ENCODE data around the gene DUSP2.

Gene DUSP2

DNA sequence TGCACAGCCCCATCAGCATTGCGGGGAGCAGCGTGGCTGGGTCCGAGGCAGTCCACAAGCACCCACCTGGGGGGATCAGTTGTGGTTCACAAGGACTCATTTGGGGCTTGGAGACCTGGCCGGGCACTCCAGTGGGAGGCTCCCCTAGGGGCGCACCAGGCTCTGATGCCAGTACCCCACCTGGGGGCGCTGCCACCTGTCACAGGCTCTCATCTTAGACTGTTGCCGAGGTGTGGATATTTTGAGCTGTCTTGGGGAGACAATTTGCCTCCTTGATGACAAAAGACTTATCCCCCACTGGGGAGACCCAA lies 31.9 kb downstream of the DUSP2 start:
- no peak for DNase-seq

DNA sequence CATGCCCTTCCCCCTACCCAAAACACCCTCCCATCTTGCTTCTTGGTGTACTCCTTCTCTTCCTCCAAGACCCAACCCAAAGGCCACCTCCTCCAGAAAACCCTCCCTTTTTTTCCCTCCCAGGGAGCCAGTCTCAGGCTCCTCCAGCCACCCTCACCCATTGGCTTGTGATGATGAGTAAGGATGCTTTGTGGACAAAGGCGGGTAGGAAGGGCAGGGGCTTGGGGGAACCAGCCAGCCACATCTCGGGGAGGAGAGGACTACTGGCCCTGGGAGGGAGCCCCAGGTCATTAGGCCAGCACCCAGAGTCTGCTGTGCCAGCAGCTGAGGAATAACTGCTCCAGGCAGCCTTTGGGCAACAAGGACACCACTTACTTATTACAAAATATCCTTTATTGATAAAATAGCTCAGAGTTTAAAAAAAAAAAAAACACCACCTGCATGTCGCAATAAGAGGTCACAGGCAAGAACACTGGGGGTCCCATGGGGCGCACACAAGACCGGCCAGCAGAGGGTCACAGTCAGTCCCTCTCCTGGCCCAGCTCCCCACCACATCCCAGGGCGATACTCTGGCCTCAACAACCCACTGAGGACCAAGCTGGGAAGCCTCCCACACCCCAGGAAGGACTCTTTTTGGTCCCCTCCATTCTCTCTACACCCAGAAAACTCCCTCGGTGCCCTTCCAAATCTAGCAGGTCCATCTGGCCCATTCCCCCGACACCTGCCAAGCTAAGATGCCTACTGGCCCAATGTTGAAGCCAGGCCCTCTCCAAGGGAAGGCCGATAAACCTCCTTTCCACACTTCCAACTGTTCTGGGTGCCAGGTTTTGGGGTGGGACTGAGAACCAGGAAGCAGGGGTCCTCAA lies 32.5 kb downstream of the DUSP2 start:
- DNase-seq, result no peak

DNA sequence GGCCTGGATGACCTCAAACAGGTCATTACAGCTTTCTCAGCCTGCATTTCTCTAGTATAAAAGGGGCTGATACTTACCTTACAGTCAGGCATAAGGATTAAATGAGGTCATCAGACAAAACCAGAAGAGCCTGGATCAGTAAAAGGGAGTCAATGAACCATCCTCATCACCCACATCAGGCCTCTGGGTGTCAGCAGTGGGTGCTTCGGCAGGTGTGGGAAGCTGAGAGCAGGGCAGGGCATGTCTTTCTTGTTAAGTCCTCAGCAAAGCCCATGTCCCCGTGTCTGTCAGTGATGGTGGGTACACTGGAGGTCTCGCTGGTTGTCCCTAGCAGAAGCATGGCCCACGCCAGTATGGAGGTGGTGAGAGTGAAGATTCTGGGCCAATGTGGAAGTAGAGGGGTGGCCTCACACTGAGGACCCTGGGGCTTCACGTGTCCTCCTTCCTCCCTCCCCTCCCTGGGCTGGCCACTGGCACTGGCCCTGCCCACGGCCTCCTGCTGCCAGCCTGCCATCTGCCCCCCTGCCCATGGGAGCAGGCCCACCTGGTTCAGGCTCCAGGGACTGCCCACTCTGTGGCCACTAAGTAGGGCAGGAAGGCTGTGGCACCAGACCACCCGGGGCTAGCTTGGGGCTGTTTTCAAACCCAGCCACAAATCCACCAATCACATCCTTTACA lies 33.3 kb downstream of the DUSP2 start:
- no peak for DNase-seq

DNA sequence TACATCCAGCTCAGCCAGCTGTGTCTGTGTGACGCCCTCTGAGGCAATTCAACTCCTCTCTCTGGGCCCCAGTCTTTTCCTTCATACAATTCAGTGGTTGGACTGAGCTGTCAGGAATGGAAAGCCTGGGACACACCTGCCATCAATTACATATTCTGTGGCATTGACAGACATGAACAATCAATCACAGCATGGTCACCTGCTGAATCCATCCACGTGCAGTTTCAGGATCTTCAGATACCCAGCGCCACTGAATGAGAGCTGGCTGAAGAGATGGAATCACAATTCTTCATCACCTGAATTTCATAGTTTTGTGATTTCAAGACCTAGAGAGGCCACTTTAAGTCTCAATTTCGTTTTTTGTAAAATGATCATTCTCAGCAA lies 34.0 kb downstream of the DUSP2 start:
- DNase-seq, result no peak

DNA sequence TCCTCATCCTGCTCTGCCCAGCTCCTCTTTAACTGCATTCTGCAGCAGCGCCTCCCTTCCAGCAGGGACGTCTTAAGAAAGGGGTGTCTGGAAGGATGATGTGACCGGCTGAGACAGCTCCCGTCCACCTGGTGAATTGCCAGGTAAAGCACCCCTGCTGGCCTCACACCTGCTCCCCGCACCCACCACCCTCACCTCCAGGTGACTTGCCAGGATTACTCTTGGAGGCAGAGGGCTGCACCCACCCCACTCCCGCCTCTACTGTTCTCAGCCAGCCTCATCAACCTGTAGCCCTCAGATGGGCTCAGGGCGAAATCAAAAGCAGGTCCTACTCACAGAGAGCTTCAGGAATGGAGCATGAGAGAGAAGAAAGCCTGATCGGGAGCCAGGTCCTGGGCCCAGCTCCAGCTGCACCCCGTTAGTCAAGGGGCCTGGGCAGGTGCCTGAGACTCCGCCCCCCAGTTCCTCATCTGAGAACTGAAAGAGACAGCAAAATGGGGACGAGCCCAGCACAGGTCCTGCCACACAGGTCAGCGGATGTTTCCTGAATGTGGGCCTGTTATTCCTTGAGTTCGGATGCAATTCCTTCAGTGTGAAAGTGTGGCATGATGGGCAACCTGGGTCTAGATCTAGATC lies 34.5 kb downstream of the DUSP2 start:
- DNase-seq, result no peak

DNA sequence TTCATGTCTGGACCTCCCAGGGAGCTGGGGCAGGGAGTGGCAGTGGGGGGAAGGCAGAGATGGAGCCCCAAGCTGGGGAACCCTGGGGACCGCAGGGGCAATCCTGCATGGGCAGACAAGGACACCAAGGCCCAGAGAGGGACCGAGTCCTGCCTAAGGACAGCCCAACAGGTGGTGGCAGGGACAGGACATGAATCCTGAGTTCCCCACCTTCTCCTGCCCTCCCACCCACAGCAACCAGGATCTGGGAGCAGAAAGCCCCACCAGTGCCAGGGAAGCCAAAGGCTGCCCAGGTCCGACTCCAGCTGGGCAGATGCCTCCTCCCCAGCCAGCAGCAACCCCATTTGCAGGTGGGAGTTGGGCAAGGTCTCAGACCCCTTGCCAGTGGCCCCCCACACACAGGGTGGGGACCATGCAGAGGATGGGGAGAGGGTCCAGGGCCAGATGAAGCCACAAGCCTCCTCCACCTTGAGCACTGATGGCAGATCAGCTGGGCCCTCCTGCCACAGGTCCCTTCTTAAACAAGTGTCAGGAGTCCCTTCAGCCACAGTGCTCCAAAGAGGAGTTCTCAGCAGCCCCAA lies 35.2 kb downstream of the DUSP2 start:
- DNase-seq, result no peak

DNA sequence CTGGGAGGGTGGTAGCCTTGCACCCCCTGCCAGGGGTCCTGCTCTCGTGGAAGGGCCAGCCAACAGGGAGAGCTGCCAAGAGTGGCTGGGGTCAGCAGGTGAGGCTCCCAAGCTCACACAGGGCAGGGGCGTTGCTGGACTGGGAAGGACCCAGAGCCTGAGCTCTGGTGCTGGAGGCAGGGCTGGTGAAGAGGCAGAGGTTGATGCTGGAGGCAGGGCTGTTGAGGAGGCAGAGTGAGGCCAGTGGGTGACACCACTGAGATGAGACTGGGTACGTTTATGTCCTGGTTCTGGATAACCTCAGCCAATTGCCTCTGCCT lies 35.9 kb downstream of the DUSP2 start:
- DNase-seq, result no peak

DNA sequence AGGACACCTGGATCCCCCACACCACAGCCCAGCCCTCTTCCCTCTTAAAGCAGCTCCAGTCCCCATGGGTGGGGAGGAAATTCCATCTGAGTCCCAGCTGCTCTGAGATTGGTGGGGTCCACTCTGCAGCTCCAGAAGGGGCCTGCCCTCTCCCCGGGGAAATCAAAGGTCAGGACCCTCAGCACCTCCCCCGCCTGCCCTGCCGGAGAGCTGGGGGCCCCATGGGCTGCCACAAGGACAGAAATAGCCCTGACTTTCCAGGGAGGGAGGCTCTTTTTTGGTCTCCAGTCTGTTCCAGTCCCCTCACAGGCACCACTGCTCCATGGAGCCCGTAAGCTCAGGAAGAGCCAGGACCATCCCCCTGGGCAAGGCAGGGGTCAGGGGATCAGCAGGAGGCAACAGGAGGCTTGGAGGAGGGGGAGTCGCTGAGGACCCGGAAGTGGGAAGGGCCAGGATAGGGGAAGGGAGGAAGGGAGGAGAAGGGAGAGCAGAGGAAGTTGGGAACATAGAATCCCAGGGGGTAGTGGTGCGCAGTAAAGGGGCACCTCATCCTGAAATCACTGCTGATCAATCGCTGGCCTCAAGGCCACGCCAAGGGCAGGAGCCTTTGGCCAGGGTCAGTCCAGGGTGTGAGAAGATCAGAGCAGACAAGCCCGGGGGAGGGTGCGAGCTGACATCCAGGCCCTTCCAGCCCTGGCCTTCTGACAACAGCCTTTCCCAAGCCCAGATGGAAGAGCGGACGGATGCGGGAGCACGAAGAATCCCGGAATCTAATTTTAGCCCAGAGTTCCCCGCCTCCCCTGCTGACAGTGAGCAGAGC lies 36.5 kb downstream of the DUSP2 start:
- DNase-seq, result no peak

DNA sequence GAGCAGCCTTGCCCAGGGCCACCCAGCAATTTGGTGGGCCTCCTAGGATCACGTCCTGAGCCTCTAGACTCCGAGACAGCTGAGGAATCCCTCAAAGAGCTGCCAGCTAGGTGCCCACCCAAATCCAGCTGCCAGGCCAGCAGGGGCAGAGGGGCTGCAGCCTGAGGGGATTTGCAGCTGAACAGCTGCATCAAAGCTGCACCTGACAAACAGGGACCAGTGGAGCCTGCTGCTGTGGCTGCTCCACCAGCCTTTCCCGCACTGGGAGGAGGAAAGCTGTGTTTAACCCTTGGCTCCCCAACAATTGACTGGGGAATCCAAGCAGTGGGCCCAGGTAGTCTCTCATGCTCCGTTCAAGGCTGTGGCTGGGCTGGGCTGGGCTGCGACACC lies 37.1 kb downstream of the DUSP2 start:
- DNase-seq, result peak in 1 of 2 experiments; percentile 20

DNA sequence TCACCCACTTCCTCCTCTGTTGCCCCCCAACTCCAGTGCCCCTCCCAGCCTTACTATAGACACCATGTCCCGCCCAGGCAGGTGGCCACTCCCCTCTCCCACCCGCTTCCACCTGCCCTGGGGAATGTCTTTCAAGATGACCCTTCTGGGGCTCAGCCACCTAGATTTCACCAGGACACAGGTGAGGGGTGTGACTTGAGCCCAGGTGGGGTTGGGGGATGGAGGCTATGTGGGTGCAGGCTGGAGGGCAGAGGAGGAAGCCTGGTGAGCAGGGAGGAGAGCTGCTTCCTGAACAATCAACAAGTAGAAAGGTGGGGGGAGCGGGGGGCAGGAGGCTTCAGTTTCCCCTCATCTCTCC lies 37.6 kb downstream of the DUSP2 start:
- no peak for DNase-seq

DNA sequence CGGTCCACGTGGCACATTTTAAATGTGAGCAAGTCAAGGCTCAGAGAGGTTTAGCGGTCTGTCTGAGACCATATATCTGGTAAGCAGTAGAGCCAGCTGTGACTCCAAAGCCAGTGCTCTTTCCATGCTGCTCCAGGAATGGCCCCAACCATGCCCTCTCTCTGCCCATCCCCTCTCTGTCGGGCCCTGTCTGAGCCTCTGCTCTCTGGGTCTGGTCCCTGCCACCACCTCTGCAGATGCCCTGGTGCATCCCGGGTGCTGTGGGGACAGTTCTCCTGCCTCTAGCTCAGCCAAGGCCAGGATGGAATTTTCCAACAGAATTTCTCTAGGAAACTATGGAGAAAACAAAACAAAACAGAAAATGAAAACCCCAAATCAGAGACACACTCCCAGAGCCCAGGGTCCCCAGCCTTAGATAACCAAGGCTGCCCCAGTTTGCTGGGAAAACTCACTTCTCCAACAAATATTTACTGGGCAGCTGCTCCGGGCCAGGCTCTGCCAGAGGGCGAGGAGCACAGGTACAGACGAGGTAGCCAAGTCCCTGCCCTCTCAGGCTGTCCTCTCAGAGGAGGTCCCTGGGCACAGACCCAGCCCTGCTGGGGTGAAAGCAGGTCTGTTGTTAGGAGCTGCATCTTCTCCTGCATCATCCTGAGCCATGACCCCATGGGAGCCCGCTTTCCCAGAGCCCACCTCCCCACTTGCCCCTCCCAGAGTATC lies 38.1 kb downstream of the DUSP2 start:
- DNase-seq, result no peak

DNA sequence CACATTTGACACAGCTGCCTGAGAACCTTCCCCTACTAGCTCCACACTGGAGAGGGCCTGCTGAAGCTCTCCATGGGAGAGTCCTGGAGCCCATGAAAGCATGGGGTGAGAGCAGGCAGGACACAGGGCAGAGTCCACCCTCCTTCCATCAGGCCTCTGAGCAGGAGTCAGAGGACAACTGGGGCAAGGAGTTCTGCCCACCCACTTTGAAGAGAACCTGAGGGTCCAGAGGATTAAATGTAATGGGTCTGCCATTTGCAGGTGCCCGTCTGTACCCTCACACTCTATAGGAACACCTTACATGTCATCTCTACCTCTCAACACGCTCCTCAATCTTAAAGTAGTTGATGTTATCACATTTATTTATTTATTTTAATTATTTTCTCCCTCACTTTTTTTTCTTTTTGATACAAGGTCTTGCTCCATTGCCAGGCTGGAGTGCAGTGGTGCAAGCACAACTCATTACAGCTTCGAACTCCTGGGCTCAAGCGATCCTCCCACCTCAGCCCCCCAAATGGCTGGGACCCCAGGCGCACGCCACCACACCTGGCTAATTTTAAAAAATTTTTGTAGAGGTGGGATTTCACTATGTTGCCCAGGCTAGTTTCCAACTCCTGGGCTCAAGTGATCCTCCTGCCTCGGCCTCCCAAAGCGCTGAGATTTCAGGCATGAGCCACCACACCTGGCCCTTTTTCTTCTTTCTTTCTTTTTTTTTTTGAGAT lies 39.1 kb downstream of the DUSP2 start:
- DNase-seq, result no peak

DNA sequence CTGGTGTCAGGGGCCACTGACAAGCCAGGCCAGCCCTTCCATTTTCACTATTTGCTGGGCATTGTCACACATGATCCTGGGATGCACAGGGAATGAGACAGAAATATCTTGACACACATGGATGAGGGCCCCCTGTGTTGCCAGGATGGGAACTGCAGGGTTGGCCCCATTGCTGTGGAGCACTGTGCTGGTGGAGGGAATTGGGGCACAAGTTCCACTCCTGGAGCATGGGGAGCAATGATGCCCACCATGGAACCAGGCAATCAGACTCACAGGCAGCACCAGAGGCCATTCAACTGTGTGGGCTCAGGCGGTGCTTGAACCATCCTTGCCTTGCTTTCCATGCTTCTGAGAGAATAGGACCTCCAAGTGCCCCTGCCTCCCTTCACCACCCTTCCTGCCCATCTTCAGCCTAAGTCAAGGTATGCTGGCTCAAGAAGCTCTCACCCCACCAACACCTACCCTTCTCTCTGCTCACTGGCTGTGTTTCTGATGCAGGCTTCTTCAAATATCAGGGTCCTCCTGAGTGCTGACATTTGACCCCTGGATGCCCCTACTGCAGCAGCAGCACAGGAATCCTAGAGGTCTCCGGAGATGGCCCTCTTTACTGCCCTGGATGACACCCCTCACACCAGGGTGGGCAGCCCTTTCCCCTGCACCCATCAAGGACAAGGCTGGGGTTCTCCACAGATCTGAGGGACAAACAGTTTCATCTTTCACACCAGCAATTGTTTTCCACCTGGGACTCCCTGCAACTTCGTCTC lies 39.9 kb downstream of the DUSP2 start:
- no peak for DNase-seq

DNA sequence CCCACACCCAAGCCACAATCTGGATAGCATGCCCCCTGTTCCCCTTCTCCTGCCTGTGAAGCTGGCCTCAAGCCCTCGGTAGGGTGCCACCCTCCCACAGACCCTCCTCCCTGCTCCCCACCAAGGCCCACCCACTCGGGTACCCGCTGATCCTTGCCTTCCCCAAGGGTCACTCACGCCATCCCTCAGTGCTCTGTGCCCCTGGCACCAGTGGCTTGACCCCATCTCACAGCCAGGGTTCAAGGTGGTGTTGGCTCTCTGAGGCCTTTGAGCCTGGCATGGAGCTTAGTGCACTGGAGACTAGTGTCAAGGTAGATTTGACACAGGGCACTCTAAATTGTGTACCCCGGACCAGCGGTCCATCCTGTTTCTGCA lies 40.8 kb downstream of the DUSP2 start:
- no peak for DNase-seq

DNA sequence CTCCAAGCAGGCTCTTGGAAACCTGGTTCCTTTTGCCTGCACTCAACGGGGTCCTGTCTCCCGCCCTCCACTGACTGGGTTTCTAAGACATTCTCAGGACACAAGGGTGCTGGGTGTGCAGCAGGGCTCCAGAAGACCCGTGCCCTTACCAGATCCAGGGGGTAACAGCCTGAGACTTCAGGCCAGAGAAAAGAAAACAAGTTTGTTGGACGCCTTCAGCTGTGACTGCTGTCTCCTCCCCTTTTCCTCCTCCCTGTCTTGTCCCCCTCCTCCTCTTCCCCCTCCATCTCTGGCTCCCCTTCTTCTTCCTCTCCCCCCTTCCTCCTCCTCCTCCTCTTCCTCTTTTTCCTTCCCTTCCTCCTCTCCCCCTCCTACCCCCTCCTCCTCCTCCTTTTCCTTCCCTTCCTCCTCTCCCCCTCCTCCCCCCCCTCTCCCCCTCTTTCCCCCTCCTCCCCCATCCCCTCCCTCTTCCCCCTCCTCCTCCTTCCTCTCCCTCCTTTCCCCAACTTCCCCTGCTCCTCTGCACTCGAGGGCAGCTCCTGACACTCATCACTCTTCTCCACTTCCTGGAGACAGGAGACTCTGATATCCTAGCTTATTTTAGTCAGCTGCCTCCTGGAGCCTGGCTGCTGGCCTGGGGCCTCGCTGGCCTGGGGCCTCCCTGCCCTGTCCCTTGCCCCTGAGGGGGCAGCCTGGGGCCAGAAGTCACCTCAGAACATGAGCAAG lies 41.3 kb downstream of the DUSP2 start:
- DNase-seq, result no peak

DNA sequence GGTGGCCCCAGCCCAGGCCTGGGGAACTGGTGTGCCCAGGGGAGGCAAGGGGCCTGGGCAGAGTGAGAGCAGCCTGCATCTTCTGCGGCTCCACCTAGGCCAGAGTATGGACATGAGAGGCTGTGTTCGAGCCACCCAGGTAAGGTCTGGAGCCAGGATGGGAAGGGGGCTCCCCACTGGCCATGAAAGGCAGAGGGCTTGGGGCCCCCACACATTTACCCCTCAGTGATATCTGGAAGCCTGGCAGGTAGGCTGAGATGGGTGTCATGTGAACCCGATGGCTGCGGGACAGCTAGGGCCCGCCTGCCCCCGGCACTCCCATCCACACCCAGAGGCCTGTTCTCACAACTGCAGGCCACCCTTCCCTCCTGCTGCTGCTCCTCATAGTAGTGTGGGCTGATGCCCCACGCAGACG lies 42.0 kb downstream of the DUSP2 start:
- DNase-seq, result no peak

DNA sequence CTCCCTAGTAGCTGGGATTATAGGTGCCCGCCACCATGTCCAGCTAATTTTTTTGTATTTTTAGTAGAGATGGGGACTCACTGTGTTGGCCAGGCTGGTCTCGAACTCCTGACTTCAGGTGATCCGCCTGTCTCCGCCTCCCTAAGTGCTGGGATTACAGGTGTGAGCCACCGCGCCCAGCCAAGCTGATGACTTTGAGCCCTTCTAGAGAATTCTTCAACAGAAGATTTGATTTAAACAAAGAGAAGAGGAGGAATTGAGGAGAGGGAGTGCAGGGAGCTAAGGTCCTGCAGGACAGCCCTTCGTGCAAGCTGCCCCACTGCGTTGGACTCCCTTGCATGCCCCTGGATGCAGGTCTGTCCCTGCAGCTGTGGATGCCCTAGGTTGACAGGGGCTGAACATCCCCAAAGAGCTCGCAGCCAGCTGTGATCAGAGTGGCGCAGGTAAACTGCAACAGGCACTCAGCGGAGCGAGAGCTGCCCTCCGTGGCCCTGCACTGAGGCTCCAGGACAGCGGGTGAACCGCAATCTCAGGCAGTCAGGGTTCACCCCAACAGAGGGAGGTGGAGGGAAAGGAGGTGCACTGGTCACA lies 42.5 kb downstream of the DUSP2 start:
- DNase-seq, result no peak

DNA sequence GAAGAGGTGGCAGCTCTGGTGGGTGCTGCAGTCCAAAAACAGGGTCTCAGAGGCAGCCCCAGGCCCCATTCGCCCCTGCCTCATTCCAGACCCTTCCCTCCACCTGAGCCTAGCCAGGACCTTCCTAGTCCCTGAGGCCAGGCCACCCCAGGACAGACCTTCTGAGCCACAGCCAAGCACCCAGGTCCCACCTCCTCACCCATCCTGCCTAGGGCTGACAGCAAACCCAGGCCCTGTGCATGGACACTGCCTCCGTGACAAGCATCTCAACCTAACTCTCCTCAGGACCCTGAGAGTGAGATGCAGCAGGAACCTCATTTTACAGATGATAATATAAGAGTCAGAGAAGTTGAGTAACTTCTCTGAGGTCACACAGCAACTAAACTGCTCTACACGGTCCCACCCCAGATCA lies 44.3 kb downstream of the DUSP2 start:
- no peak for DNase-seq

DNA sequence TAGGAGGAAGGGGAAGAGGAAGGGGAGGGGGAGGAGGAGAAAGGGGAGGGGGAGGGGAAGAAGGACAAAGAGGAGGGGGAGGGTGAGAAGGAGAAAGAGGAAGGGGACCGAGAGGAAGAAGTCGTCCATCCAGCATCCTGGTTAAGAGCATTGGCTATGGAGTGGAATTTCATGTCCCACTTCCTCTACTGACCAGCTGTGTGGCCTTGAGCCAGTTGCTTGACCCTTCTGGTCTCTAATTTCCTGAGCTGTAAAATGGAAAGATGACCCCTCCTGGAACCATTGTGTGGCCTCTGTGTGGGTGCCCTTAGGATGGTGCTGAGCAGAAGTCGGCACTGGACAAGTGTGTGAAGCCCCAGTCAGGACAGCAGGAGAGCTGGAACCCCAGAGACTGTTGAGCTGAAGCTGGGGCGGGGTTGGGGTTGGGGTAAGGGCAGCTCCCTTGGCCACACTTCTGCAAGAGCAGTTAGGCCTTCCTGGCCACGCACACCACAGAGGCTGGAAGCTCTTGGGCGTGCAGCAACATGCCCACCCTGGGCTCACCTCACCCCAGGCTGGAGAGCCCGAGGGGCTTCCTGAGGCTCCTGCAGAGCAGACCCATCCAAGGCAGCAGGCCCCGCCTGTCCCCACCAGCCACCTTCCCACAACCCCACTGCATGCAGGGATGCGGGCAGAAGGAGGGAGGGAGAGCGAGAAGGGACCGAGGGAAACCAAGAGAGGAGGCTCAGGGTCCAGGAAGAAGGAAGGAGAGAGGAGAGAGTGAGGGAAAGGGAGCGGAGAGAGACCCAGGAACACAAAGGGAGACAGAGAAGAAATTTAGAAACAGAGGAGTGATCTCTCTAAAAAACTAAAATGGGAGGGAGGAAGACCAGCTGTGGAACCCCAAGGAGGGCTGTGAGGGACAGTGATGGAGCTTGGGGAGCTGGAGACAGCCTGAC lies 45.1 kb downstream of the DUSP2 start:
- peak in 1 of 2 experiments; percentile 7 for DNase-seq

Measured in NCI-H524 (cell line).